DMS53 treated with DMSO at 0.1 percent for 48 hours (cell line): Measurements from ENCODE around the gene DIAPH2.

Experiments
- DNase-seq: peaks from one replicate; lab custom pipeline; 2025; ENCODE audit not compliant: unreplicated experiment; lab: John Stamatoyannopoulos, UW

The DIAPH2 gene

GRCh38 chrX:97446298-97446882 lies 761.7 kb downstream of the DIAPH2 start:
- DNase-seq, result no peak

GRCh38 chrX:97447306-97447705 lies 762.7 kb downstream of the DIAPH2 start:
- DNase-seq, result no peak

- DNase-seq, result no peak
Measured at GRCh38 chrX:97452283-97452682, 767.6 kb downstream of the DIAPH2 start.

DNA sequence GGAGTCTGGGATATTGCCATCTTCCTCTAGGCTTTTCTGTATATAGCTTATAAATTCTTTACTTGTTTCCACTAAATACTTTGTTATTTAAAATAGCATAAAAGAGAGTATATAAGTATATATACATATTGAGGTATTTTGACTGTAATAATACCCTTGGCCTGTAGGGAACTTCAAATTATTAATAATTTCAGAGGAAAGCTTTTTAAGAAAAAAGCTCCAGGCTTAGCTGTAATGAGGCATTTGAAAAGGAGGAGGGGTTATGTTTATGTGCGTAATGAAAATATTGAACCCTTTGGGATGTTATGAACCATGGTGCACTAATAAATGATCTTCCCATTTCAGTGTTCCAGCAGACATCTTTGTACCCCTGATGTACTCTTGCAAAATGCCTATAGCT lies 777.1 kb downstream of the DIAPH2 start:
- DNase-seq, result no peak

- DNase-seq, result no peak
Measured at GRCh38 chrX:97471071-97471470, 786.4 kb downstream of the DIAPH2 start.

DNA sequence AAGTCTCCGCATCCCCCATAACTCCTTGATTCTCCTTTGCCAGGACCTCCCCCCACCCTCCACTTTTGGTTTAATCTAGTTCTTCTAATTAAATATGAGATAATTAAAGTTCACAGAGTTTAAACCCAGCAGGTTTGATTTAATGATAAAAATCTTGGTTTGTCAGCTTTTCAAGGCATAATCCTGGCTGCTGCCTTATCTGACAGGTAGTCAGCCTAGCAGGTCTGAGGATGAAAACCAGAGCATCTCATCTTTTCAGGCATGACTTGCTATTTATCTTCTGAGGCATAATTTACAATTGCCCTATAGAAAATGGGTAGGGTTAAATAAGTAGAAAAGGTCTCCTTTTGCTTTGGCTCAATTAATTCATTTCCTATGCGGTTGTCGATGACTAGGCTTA lies 790.3 kb downstream of the DIAPH2 start:
- DNase-seq, result no peak

- no peak for DNase-seq
Measured at GRCh38 chrX:97479106-97479890, 794.7 kb downstream of the DIAPH2 start.

- DNase-seq, result no peak
Measured at GRCh38 chrX:97481228-97481627, 796.6 kb downstream of the DIAPH2 start.

DNA sequence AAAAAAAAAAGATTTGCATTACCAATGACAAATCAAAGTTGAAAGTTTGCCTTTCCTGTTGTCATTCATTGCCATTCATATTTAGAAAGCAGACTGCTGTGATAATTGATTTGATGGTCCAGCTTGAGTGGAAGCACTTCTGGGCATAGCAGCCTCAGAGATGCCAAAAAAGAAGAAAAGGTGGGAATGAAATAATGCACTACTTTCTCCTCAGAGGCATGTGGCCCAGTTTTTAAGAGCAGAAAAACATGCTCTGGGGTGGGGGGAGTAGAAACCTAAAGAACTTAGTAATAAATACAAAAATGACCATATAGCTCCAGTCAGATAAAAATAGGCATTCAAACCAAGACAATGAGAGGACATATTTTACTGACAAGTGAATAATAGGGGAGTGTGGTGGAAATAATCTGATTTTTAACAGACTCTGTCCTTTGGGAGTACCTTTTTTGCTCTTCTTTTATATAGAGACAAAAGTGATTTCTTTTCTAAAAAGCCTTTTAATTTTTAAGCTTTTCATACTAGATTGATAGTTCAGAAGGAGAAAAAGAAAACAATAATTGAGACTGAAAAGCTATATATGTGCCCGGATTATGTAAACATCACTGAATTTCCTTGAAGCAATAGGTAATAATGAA lies 798.1 kb downstream of the DIAPH2 start:
- no peak for DNase-seq

DNA sequence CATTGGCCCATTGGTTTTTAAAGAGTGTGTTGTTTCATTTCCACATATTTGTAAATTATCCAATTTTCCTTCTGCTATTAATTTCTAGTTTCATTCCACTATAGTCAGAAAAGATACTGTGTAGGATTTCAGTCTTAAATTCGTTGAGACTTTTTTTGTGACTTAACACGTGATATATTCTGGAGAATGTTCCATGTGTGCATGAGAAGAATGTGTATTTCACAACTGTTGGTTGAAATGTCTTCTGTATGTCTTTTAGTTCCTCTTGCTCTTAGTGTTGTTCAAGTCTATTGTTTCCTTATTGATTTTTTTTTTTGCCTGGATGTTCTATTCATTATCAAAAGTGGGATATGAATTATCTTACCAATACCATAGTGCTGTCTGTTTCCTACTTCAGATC lies 806.0 kb downstream of the DIAPH2 start:
- DNase-seq, result no peak

DNA sequence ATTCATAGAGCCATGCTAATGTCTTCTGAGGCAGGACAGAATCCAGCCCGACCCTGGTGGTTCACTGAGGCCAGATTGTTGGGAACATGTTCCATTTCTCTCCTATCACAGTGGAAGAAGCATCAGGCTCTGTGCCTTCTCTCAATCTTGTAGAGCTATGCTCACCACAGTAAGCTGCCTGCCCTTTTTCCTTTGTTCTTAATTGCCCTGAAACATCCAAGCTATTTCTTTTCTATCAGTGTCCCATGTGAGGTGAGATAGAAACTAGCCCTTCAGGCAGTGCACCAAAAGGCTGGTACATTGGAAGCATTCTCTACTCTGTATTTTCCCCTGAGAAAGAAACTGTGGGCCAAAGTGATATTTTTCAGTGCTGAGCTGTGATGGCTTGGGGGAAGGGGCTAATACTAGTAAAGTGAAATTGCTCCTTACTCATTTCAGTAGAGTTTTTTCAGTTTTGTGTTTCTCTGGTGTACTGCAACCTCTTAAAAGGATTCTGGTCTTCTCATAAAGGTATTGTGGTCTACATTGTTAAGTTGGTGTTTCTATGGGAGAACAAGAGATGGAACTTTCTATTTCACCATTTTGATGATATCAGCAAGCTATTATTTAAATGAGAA lies 810.2 kb downstream of the DIAPH2 start:
- no peak for DNase-seq

DNA sequence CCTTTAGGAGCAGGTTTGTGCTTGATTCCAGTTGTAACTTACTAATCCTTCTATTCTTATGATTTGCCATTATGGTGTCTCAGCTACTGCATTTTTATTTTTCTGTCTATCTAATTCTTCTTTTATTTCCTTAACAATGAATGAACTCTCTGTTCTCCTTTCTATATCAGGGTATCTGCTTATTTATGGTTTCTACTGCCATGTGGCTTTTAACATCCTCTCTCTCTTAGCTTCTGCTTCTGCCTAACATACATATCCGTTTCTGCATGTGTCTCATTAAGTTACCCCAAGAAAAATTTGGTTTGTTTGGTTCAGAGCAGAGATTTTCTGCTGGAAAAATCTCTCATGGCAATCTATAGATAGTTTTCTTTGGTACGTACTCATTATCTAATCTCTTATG lies 813.5 kb downstream of the DIAPH2 start:
- no peak for DNase-seq

- DNase-seq, result no peak
Measured at GRCh38 chrX:97504431-97504830, 819.8 kb downstream of the DIAPH2 start.

- DNase-seq, result no peak
Measured at GRCh38 chrX:97517763-97518162, 833.1 kb downstream of the DIAPH2 start.

- DNase-seq, result no peak
Measured at GRCh38 chrX:97522307-97522706, 837.7 kb downstream of the DIAPH2 start.

GRCh38 chrX:97524340-97524739 lies 839.7 kb downstream of the DIAPH2 start:
- peak; percentile 2 for DNase-seq

- no peak for DNase-seq
Measured at GRCh38 chrX:97524997-97525396, 840.4 kb downstream of the DIAPH2 start.

- DNase-seq, result no peak
Measured at GRCh38 chrX:97525981-97526380, 841.3 kb downstream of the DIAPH2 start.

GRCh38 chrX:97527725-97528124 lies 843.1 kb downstream of the DIAPH2 start:
- DNase-seq, result no peak

GRCh38 chrX:97529536-97530200 lies 845.0 kb downstream of the DIAPH2 start:
- DNase-seq, result no peak

DNA sequence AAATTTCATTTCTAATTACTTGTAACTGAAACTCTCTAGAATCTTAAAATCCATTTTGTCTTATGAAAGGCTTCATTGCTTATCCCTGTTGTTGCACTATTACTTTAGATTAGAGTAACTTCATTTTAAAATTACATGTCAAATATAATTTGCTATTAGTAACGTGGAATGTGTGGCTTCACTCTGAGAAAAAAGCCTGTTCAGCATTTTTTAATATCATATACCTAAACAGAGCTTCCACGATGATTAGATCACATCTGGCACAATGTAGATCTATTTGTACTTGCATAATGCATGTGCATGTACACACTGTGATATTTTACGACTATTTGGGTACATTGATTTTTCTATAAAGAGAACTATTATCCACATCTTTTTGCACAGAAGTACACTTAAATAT lies 847.2 kb downstream of the DIAPH2 start:
- DNase-seq, result no peak
